ENCODE measurements around the gene RIPK3.

DNA sequence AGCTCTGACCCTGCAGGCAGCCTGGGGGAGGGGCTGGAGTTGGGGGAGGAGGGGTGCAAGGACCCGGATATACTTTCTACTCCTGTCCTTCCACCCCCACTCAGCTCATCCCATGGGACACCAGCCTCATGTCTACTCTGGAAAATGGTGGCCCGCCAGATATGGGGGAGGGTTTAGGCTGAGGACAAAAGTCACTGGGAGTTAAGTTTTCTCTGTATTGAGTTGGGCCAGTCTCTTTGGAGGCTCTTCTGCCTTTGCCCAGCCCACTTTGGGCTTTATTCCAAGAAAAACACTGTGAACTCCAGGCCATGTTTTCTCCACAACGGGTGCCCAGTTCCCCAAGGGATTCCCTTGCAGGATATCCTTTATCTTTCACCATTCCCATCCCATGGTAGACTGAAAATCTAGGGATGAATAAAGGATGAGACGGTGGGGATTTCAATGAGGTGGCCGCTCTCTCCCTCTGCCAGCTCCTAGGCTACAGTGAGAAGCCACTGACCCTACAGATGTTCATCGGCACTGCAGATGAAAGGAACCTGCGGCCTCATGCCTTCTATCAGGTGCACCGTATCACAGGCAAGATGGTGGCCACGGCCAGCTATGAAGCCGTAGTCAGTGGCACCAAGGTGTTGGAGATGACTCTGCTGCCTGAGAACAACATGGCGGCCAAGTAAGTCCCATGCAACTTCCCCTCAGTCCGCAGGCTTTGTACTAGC is 33.1 kb upstream of the RIPK3 start:
- no peak for TF ChIP-seq ZFP36 (IDR thresholded peaks at IDR 0.05; ENCODE audit: borderline replicate concordance, partially characterized antibody)
- no peak for TF ChIP-seq CTCF (IDR thresholded peaks at IDR 0.05)
- TF ChIP-seq, protein P1, sequence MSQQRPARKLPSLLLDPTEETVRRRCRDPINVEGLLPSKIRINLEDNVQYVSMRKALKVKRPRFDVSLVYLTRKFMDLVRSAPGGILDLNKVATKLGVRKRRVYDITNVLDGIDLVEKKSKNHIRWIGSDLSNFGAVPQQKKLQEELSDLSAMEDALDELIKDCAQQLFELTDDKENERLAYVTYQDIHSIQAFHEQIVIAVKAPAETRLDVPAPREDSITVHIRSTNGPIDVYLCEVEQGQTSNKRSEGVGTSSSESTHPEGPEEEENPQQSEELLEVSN (IDR thresholded peaks at IDR 0.05; ENCODE audit: borderline replicate concordance, low read depth): no peak
- TF ChIP-seq POLR2A (IDR thresholded peaks at IDR 0.05; ENCODE audit: low read length): no peak
- TF ChIP-seq, protein P2, sequence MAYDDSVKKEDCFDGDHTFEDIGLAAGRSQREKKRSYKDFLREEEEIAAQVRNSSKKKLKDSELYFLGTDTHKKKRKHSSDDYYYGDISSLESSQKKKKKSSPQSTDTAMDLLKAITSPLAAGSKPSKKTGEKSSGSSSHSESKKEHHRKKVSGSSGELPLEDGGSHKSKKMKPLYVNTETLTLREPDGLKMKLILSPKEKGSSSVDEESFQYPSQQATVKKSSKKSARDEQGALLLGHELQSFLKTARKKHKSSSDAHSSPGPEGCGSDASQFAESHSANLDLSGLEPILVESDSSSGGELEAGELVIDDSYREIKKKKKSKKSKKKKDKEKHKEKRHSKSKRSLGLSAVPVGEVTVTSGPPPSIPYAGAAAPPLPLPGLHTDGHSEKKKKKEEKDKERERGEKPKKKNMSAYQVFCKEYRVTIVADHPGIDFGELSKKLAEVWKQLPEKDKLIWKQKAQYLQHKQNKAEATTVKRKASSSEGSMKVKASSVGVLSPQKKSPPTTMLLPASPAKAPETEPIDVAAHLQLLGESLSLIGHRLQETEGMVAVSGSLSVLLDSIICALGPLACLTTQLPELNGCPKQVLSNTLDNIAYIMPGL (CRISPR knock-in tag; IDR thresholded peaks at IDR 0.05; ENCODE audit: borderline replicate concordance): no peak
- no peak for TF ChIP-seq EHMT2 (IDR thresholded peaks at IDR 0.05; ENCODE audit: low read depth)
- TF ChIP-seq, protein P3, sequence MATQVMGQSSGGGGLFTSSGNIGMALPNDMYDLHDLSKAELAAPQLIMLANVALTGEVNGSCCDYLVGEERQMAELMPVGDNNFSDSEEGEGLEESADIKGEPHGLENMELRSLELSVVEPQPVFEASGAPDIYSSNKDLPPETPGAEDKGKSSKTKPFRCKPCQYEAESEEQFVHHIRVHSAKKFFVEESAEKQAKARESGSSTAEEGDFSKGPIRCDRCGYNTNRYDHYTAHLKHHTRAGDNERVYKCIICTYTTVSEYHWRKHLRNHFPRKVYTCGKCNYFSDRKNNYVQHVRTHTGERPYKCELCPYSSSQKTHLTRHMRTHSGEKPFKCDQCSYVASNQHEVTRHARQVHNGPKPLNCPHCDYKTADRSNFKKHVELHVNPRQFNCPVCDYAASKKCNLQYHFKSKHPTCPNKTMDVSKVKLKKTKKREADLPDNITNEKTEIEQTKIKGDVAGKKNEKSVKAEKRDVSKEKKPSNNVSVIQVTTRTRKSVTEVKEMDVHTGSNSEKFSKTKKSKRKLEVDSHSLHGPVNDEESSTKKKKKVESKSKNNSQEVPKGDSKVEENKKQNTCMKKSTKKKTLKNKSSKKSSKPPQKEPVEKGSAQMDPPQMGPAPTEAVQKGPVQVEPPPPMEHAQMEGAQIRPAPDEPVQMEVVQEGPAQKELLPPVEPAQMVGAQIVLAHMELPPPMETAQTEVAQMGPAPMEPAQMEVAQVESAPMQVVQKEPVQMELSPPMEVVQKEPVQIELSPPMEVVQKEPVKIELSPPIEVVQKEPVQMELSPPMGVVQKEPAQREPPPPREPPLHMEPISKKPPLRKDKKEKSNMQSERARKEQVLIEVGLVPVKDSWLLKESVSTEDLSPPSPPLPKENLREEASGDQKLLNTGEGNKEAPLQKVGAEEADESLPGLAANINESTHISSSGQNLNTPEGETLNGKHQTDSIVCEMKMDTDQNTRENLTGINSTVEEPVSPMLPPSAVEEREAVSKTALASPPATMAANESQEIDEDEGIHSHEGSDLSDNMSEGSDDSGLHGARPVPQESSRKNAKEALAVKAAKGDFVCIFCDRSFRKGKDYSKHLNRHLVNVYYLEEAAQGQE (IDR thresholded peaks at IDR 0.05): no peak
- no peak for TF ChIP-seq POLR2AphosphoS2 (conservative IDR thresholded peaks at IDR 0.05; ENCODE audit: low read length)
- no peak for TF ChIP-seq MAZ (IDR thresholded peaks at IDR 0.05; ENCODE audit: borderline replicate concordance, low read depth, low read length)
- TF ChIP-seq JUN (IDR thresholded peaks at IDR 0.05): no peak
- no peak for TF ChIP-seq SMC3 (IDR thresholded peaks at IDR 0.05)
- TF ChIP-seq EP300 (IDR thresholded peaks at IDR 0.05): no peak
- no peak for TF ChIP-seq ESRRA (IDR thresholded peaks at IDR 0.05; ENCODE audit: borderline replicate concordance, low read length)
